H1 (cell line): ENCODE measurements around the gene BCAS3. TPM values are rescaled to one million over a fixed set of nuclear protein-coding genes. Genes with fewer than 3 reads are reported as not detected.

Experiments used
- CBX8 ChIP-seq: fragments of 300-800, 300-1000 bp; sonication (generic); IDR thresholded peaks from 2 replicates; pipeline ENCODE4 v1.7.1; 2016; ENCODE audit warnings: low read depth, low read length, borderline replicate concordance
- MAFK ChIP-seq: IDR thresholded peaks from 2 replicates; pipeline ENCODE4 v1.6.1; 2012; ENCODE audit warnings: low read depth, mild to moderate bottlenecking, improper control_type of control experiment, low read length
- polyA plus RNA-seq, 7 experiments: library from polyadenylated mRNA; depleted of rRNA in 3 of 7; stranded (reverse) in 5 of 7; unstranded in 2 of 7; fragments of >200 nt in 5 of 7; fragments of 200-250 nt in 2 of 7; gene quantifications; 1 replicate in 5 of 7; 2 replicates in 1 of 7; 4 replicates in 1 of 7; pipeline versions ENCODE4 v1.2.1 to v1.2.3, GENCODE V29; 2011 to 2013; ENCODE audit warnings: missing spikeins in 2 of 7, mixed read lengths in 2 of 7
- total RNA-seq: library from RNA; stranded (reverse); fragmentation: NEBNext Ultra II Directional; extraction: Animal tissue kit (Norgen Biotek cat#: 25700); gene quantifications from 2 replicates; pipeline ENCODE4 v1.2.1, GENCODE V29; 2021

Gene BCAS3
- total and polyA plus RNA-seq, 2 of the 8 experiments (the other 6 are each of a cell fraction or from before 2014, with no cell fraction given), result 9.9 to 13.3 TPM

GRCh38 chr17:60823515-60823914, 145.9 kb downstream of the BCAS3 start (continued):
- TF ChIP-seq CBX8, result no peak
- TF ChIP-seq MAFK, result no peak
- TF ChIP-seq, all 59 proteins: peak for 0
